GM10248 (cell line): ENCODE results near the gene C1QTNF5.
"Not testable (repeated sequence)": the region's sequence is repeated elsewhere in the genome, so short reads cannot be mapped to it uniquely, and the experiment has no call there.

Source experiments
- CTCF ChIA-PET: fragments of 300-600 bp; sonication (Branson Sonifier 250); formaldehyde crosslinking; extraction: SDS; loops from one replicate; lab custom pipeline; 2021; ENCODE audit warnings: antibody characterized with exemption; lab: Yijun Ruan, JAX
- POLR2A ChIA-PET: fragments of 350-650 bp; sonication (Branson Sonifier 250); formaldehyde crosslinking; extraction: SDS; loops from one replicate; lab custom pipeline; 2020; ENCODE audit warnings: antibody characterized with exemption; lab: Yijun Ruan, JAX
- DNase-seq: peaks from one replicate; pipeline ENCODE4 v3.0.0; 2012; ENCODE audit errors: extremely low spot score
- CTCF ChIP-seq: IDR thresholded peaks from 2 replicates; pipeline ENCODE4 v1.5.1; 2012; ENCODE audit warnings: mild to moderate bottlenecking, low read depth; ENCODE audit errors: extremely low read depth, missing control alignments, control extremely low read depth

The C1QTNF5 gene, protein sequence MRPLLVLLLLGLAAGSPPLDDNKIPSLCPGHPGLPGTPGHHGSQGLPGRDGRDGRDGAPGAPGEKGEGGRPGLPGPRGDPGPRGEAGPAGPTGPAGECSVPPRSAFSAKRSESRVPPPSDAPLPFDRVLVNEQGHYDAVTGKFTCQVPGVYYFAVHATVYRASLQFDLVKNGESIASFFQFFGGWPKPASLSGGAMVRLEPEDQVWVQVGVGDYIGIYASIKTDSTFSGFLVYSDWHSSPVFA

GRCh38 chr11:119340335-119341221, at the start of gene C1QTNF5:
Gene C1QTNF5, minus strand, starts transcription at chr11:119340883. Its CDS starts 486 bp downstream, at chr11:119340397.
- no peak for DNase-seq

DNA sequence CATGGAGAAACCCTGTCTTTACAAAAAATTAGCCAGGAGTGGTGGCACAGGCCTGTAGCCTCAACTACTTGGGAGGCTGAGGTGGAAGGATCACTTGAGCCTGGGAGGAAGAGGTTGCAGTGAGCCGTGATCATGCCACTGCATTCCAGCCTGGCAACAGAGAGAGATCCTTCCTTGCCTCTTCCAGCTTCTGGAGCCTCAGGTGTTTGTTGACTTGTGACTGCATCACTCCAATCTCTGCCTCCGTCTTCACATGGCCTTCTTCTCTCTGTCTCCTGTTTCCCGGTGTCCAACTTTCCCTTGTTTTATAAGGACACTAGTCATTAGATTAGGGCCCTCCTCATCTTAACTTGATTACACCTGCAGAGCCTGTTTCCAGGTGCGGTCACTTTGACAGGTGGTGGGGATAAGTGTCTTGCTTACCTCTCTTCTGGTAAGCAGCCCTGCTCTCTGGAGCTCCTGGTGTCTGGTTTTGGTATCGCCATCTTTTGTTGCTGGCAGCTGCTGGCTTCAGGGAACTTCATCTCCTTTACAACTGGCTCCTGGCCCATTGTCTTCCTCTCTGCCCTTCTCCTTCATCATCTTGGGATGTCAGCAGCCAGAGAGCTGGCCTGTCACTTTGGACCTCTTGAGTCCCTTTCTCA, 49.0 kb upstream of the C1QTNF5 start:
- ChIA-PET CTCF (interaction anchor here (1.0 to 1.9 kb wide), 3 partner anchors 9 to 85 kb away, joined by 3 to 7 read pairs (median 4); partner anchors contain the start of gene USP2), POLR2A (no interaction called here)
- peak; percentile 41 for DNase-seq
- TF ChIP-seq CTCF = peak; percentile 14

More at GRCh38 chr11:119340335-119341221, at the start of gene C1QTNF5:
- CTCF ChIA-PET = interaction anchor here (0.7 to 5.9 kb wide), 18 partner anchors 9 to 1409 kb away, joined by 3 to 131 read pairs (median 4); partner anchors contain the start of gene USP2
- TF ChIP-seq CTCF = no peak
- POLR2A ChIA-PET = interaction anchor here (0.7 kb wide), 1 partner anchor 514 kb away, joined by 7 read pairs; no protein-coding TSS in a partner anchor

DNA sequence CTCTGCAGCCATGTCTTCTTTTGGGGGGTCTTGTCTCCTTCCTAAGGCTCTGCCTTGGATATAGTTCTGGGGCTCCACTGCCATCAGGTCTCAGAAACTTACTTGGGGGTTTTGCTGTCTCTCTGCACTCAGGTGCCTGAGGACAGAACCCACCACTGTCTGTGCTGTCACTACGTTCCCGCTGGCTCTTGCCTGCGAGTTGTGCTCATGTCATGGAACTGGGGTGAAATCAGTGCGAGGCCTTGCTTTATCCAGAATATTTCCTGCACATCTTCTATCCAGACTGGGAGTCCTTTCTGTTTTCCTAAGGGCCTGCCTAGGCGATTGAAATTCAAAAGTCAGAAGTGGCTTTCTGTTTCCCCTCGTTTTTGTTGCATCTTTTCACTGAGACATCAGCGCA, 47.4 kb upstream of the C1QTNF5 start:
- peak; percentile 3 for DNase-seq
- TF ChIP-seq CTCF = no peak
- ChIA-PET POLR2A (no interaction called here), CTCF (no interaction called here)

DNA sequence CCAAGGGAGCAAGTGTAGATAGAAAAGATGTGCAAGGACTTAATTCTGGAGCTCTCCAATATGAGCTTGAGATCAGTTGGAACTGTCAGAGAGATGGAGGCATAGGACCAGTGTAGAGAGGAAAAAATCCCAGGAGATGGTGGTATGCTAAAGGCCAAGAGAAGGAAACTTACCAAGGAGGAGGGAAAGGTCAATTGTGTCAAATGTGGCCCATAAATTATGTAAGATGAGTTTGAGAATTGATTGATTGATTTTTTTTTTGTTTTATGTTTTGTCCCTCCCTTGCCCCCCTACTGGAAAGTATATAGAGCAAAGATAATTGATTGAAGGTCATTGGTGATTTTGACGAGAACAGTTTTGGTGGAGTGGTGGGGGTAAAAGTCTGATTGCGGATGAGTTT, 43.6 kb upstream of the C1QTNF5 start:
- TF ChIP-seq CTCF = no peak

GRCh38 chr11:119382513-119382912, 41.8 kb upstream of the C1QTNF5 start:
- CTCF ChIA-PET = interaction anchor here (1.0 to 5.9 kb wide), 10 partner anchors 8 to 151 kb away, joined by 3 to 64 read pairs (median 6); no protein-coding TSS in a partner anchor
- POLR2A ChIA-PET, DNase-seq: not testable (repeated sequence)

More for the DNA sequence above, 43.6 kb upstream of the C1QTNF5 start:
- DNase-seq = no peak
- ChIA-PET POLR2A (no interaction called here), CTCF (interaction anchor here (1.5 to 5.9 kb wide), 5 partner anchors 10 to 90 kb away, joined by 3 to 64 read pairs (median 8); partner anchors contain the start of gene C1QTNF5)

- TF ChIP-seq CTCF = no peak
- peak; percentile 3 for DNase-seq
- ChIA-PET CTCF (interaction anchor here (1.3 to 5.9 kb wide), 10 partner anchors 9 to 92 kb away, joined by 3 to 64 read pairs (median 7); no protein-coding TSS in a partner anchor), POLR2A (no interaction called here)
Observed at GRCh38 chr11:119382101-119382500, 41.4 kb upstream of the C1QTNF5 start.
